Upper lobe of left lung (tissue), 4 donors: ENCODE measurements around the gene SLC22A1.

Experiments
- CTCF ChIP-seq, 6 experiments: fragments of 450-650 bp in 4 of 6; fragments of 200-600 bp in 2 of 6; sonication (generic) in 2 of 6; IDR thresholded peaks; one replicate each; pipeline ENCODE4 v1.5.1; 2016 to 2019; ENCODE audit warnings: antibody characterized with exemption in 6 of 6
- EP300 ChIP-seq, 4 donors: sonication (generic); formaldehyde crosslinking; IDR thresholded peaks; one replicate each; pipeline ENCODE4 v1.5.1; 2017; ENCODE audit warnings: antibody characterized with exemption in 4 of 4, control low read depth in 2 of 4
- POLR2AphosphoS5 ChIP-seq, 2 donors: sonication (generic); formaldehyde crosslinking; IDR thresholded peaks; one replicate each; pipeline ENCODE4 v1.5.1; 2017; ENCODE audit warnings: antibody characterized with exemption in 2 of 2

- TF ChIP-seq CTCF (IDR thresholded peaks at IDR 0.05) (no peak), POLR2AphosphoS5 (IDR thresholded peaks at IDR 0.05) (no peak), EP300 (IDR thresholded peaks at IDR 0.05) (no peak)
Observed at GRCh38 chr6:160190081-160190480, 68.5 kb downstream of the SLC22A1 start.
